A673 (cell line): Measurements from ENCODE around the gene CHRNA5. TPM values are rescaled to one million over a fixed set of nuclear protein-coding genes. Genes with fewer than 3 reads are reported as not detected.

Experiments used
- BruUV-seq: library from RNA; stranded (reverse); fragments of 400-500 nt; replicated peaks from 2 replicates; lab custom pipeline; 2021; lab: Mats Ljungman, UMichigan
- CTCF ChIA-PET: fragments of 300-600 bp; sonication (Branson Sonifier 250); formaldehyde crosslinking; loops from one replicate; lab custom pipeline; 2022; ENCODE audit warnings: antibody characterized with exemption; lab: Charles Lee
- POLR2A ChIA-PET: fragments of 300-600 bp; sonication (Branson Sonifier 250); formaldehyde crosslinking; loops from one replicate; lab custom pipeline; 2022; ENCODE audit warnings: antibody characterized with exemption; ENCODE audit not compliant: low non-redundant PET; lab: Charles Lee
- DNase-seq: peaks from one replicate; pipeline ENCODE4 v3.0.0-alpha.2; 2015; ENCODE audit warnings: low spot score
- H3K27ac ChIP-seq: fragments of 200-600 bp; sonication (generic); 2 replicates; pipeline ENCODE4 v1.5.1; 2016; ENCODE audit warnings: mixed run types, low read depth, mild to moderate bottlenecking, mixed read lengths, antibody characterized with exemption, low read length; ENCODE audit not compliant: poor library complexity, severe bottlenecking
- H3K27me3 ChIP-seq: fragments of 200-600 bp; sonication (generic); replicated peaks from 2 replicates; pipeline ENCODE4 v1.6.1; 2017; ENCODE audit warnings: mixed run types, low read depth, mild to moderate bottlenecking, mixed read lengths, antibody characterized with exemption, low read length; ENCODE audit not compliant: insufficient read depth, poor library complexity
- H3K36me3 ChIP-seq: fragments of 200-600 bp; sonication (generic); 2 replicates; pipeline ENCODE4 v1.6.1; 2016; ENCODE audit warnings: mixed run types, mild to moderate bottlenecking, mixed read lengths, antibody characterized with exemption, low read length; ENCODE audit not compliant: insufficient read depth, poor library complexity, severe bottlenecking
- H3K4me1 ChIP-seq: fragments of 200-600 bp; sonication (generic); 2 replicates; pipeline ENCODE4 v1.6.1; 2017; ENCODE audit warnings: mixed run types, mild to moderate bottlenecking, mixed read lengths, antibody characterized with exemption, low read length; ENCODE audit not compliant: insufficient read depth, poor library complexity, severe bottlenecking
- H3K4me3 ChIP-seq: fragments of 200-600 bp; sonication (generic); 2 replicates; pipeline ENCODE4 v1.5.1; 2016; ENCODE audit warnings: low read depth, mixed run types, mild to moderate bottlenecking, mixed read lengths, low read length; ENCODE audit not compliant: poor library complexity, severe bottlenecking
- H3K9me3 ChIP-seq: fragments of 200-600 bp; sonication (generic); 2 replicates; pipeline ENCODE4 v1.6.1; 2016; ENCODE audit warnings: mixed run types, low read depth, mild to moderate bottlenecking, mixed read lengths, antibody characterized with exemption, low read length; ENCODE audit not compliant: poor library complexity, severe bottlenecking
- CTCF ChIP-seq: fragments of 300-800, 200-600 bp; sonication (generic); conservative IDR thresholded peaks from 2 replicates; pipeline ENCODE4 v1.5.1; 2017; ENCODE audit warnings: low read depth, mild to moderate bottlenecking, antibody characterized with exemption, low read length, moderate library complexity, mixed read lengths
- EZH2 ChIP-seq: fragments of 200-600 bp; sonication (generic); IDR thresholded peaks from 2 replicates; pipeline ENCODE4 v1.6.1; 2017; ENCODE audit warnings: borderline replicate concordance, low read depth, mild to moderate bottlenecking, mixed read lengths, antibody characterized with exemption, low read length; ENCODE audit not compliant: poor library complexity, severe bottlenecking
- intact Hi-C: fragments of 100-400 bp; cut with micrococcal nuclease; formaldehyde crosslinking; loops from one replicate; pipeline ENCODE4 v1.10.0; 2022; ENCODE audit not compliant: unreplicated experiment
- total RNA-seq: library from RNA; stranded (reverse); gene quantifications from 2 replicates; pipeline ENCODE4 v1.2.3, GENCODE V29; 2021

Gene CHRNA5
- total RNA-seq, 1 experiment from 2014 or later = 19.1 TPM

GRCh38 chr15:78620527-78621421 lies 55.5 kb downstream of the CHRNA5 start, which contains the start of gene CHRNA3:
TSS of gene CHRNA3 (minus strand) at chr15:78620996. CDS start at chr15:78620794, 202 bp downstream.
- H3K36me3 ChIP-seq = no peaks in the 10 kb centered on the region
- ChIA-PET CTCF (interaction anchor here (0.6 kb wide), 1 partner anchor 15 kb away, joined by 4 read pairs; no protein-coding TSS in a partner anchor), POLR2A (no interaction called here)
- no peak for DNase-seq
- TF ChIP-seq CTCF (no peak), EZH2 (peak; percentile 98)
- intact Hi-C loops = no loop called here
- no peaks in the 10 kb centered on the region for H3K4me1 ChIP-seq
- H3K9me3 ChIP-seq = no peaks in the 10 kb centered on the region
- H3K27me3 ChIP-seq = peaks cover 72% of the 10 kb centered on the region
- H3K27ac ChIP-seq = no peak within 1 kb of the TSS
- no TSS peak for BruUV-seq
- peak within 1 kb of the TSS; percentile 24 for H3K4me3 ChIP-seq

DNA sequence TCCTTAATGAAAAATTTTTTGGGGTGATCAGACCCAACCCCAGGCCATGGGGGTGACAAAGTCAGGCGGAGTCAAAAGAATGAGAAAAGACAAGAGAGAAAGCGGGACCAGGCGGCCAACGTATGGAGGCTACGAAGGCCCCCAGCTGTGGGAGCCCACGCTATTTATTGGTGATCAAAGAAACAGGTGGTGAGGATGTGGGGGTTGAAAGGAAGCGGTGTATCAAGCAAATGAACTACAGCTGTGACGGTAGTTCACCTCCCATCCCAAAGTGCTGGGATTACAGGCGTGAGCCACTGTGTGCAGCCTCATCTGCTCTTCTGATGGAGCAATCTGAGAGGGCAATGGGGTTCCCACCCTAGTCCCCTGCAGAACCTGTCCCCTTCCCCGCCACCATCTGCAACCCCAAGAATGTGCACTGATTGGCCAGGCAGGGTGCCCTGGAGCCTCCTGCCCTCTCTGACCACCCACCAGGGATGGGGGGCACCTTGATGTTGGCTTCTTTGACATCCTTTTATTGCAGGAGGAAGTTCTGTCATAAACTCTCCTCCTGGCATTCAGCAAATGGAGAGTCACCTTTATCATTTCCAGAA lies 56.6 kb downstream of the CHRNA5 start:
- TF ChIP-seq EZH2 (no peak), CTCF (no peak)
- Histone ChIP-seq H3K4me3 (no peak overlapping the region), H3K27me3 (peaks cover 83% of the 10 kb centered on the region), H3K36me3 (no peaks in the 10 kb centered on the region), H3K27ac (no peak overlapping the region), H3K9me3 (no peaks in the 10 kb centered on the region), H3K4me1 (no peaks in the 10 kb centered on the region)
- no TSS peak for BruUV-seq
- ChIA-PET CTCF (no interaction called here), POLR2A (no interaction called here)
- intact Hi-C loops = no loop called here
- no peak for DNase-seq

GRCh38 chr15:78623786-78624497 lies 58.6 kb downstream of the CHRNA5 start:
- no peaks in the 10 kb centered on the region for H3K4me1 ChIP-seq
- intact Hi-C loops = no loop called here
- H3K4me3 ChIP-seq = no peak overlapping the region
- TF ChIP-seq CTCF = no peak
- no peak for TF ChIP-seq EZH2
- H3K27ac ChIP-seq = no peak overlapping the region
- peaks cover 98% of the 10 kb centered on the region for H3K27me3 ChIP-seq
- POLR2A ChIA-PET = no interaction called here
- H3K9me3 ChIP-seq = no peaks in the 10 kb centered on the region
- DNase-seq = no peak
- CTCF ChIA-PET = no interaction called here
- H3K36me3 ChIP-seq = no peaks in the 10 kb centered on the region
- BruUV-seq = no TSS peak
